HG03196 (cell line): ENCODE data around the gene ITGA5.

Experiments
- ATAC-seq: cut with Tn5 transposase; IDR thresholded peaks from one replicate; pipeline ENCODE4 v1.9.1; 2021; ENCODE audit not compliant: unreplicated experiment

The ITGA5 gene

GRCh38 chr12:54419088-54419887, at the start of gene ITGA5:
TSS of gene ITGA5 (minus strand) at chr12:54419266. CDS start at chr12:54419198, 68 bp downstream.
- ATAC-seq, result no peak

GRCh38 chr12:54465857-54466523, 46.9 kb upstream of the ITGA5 start:
- ATAC-seq, result no peak

GRCh38 chr12:54463484-54463883, 44.4 kb upstream of the ITGA5 start:
- no peak for ATAC-seq

- no peak for ATAC-seq
These were observed 44.0 kb upstream of the ITGA5 start for GRCh38 chr12:54463034-54463433.

- no peak for ATAC-seq
These were observed 41.4 kb upstream of the ITGA5 start for GRCh38 chr12:54460317-54460923.

- ATAC-seq, result no peak
These were observed 40.3 kb upstream of the ITGA5 start for GRCh38 chr12:54459355-54459754.

GRCh38 chr12:54455760-54456469, 36.8 kb upstream of the ITGA5 start:
- no peak for ATAC-seq

GRCh38 chr12:54452628-54453027, 33.6 kb upstream of the ITGA5 start:
- ATAC-seq, result no peak

- ATAC-seq, result no peak
These were observed 29.3 kb upstream of the ITGA5 start for GRCh38 chr12:54448344-54448743.

- no peak for ATAC-seq
These were observed 28.9 kb upstream of the ITGA5 start for GRCh38 chr12:54447917-54448316.

- no peak for ATAC-seq
These were observed 25.1 kb upstream of the ITGA5 start for GRCh38 chr12:54444206-54444605.

- ATAC-seq, result no peak
These were observed 24.4 kb upstream of the ITGA5 start for GRCh38 chr12:54443446-54443845.

GRCh38 chr12:54442961-54443360, 23.9 kb upstream of the ITGA5 start:
- no peak for ATAC-seq

- ATAC-seq, result no peak
These were observed 23.0 kb upstream of the ITGA5 start for GRCh38 chr12:54442099-54442498.

GRCh38 chr12:54439521-54440255, 20.6 kb upstream of the ITGA5 start:
- no peak for ATAC-seq

GRCh38 chr12:54439096-54439495, 20.0 kb upstream of the ITGA5 start:
- ATAC-seq, result no peak

- ATAC-seq, result no peak
These were observed 19.5 kb upstream of the ITGA5 start for GRCh38 chr12:54438517-54438916.

GRCh38 chr12:54437697-54438096, 18.6 kb upstream of the ITGA5 start:
- no peak for ATAC-seq

- no peak for ATAC-seq
These were observed 18.2 kb upstream of the ITGA5 start for GRCh38 chr12:54437243-54437642.

- no peak for ATAC-seq
These were observed 13.7 kb upstream of the ITGA5 start for GRCh38 chr12:54432815-54433164.
